A549 (cell line): ENCODE measurements around the gene EMP3.
A peak's percentile ranks its signal among the peaks of the same experiment; 100 is the strongest.

ENCODE experiments used
- CHD4 ChIP-seq: fragments of 200-600 bp; sonication (generic); IDR thresholded peaks from 2 replicates; pipeline ENCODE4 v1.6.1; 2016; ENCODE audit warnings: antibody characterized with exemption, mild to moderate bottlenecking, borderline replicate concordance
- HDAC2 ChIP-seq: fragments of 200-600 bp; sonication (generic); IDR thresholded peaks from 2 replicates; pipeline ENCODE4 v1.6.1; 2016
- MAFK ChIP-seq: fragments of 450-650 bp; IDR thresholded peaks from 2 replicates; pipeline ENCODE4 v1.6.1; 2014; ENCODE audit not compliant: partially characterized antibody
- SREBF2 ChIP-seq: fragments of 450-650 bp; IDR thresholded peaks from 2 replicates; pipeline ENCODE4 v1.6.1; 2014; ENCODE audit warnings: mild to moderate bottlenecking, moderate library complexity
- TF ChIP-seq, protein P1 (sequence below): fragments of >200 bp; sonication (Bioruptor Twin); formaldehyde crosslinking; IDR thresholded peaks from 3 replicates; pipeline ENCODE4 v1.5.1; 2016

DNA sequence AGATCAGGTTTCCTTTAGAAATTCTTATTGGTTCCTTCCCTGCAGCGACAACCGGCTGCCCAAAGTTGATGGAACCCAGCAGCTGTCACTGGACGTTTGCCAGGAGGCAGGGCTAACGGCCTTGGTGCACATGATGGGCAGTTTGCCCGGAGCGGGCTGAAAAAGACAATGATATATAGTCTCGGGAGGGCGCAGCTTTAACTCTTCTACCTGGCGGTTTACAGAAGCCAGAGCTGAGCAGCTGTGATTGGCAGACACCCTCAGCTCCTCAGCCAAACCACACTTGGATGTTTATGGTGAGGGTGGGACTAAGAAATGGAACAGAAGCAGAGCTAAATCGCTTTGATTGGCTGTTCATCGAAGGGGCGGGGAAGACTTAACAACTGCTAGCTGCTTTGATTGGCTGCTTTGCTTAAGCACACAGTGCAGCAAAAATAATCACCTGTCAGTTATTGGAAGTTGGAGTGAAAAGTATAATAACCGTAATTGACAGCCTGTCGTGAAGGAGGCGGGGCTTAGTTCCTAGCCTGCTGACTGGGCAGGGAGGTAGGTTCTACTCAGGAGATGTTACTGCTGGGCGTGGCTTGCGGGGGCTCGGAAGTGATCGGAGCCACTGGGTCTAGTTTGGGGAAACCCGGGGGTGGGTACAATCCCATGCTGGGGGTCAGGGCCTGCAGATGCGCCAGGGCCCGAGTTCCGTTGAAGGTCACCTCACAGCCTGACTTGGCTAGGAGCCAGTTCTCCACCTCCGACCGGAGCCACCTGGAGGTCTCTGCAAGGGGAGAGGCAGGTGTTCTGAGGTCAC is 7.5 kb downstream of the EMP3 start:
- no peak for TF ChIP-seq HDAC2
- no peak for TF ChIP-seq SREBF2
- TF ChIP-seq, protein P1, sequence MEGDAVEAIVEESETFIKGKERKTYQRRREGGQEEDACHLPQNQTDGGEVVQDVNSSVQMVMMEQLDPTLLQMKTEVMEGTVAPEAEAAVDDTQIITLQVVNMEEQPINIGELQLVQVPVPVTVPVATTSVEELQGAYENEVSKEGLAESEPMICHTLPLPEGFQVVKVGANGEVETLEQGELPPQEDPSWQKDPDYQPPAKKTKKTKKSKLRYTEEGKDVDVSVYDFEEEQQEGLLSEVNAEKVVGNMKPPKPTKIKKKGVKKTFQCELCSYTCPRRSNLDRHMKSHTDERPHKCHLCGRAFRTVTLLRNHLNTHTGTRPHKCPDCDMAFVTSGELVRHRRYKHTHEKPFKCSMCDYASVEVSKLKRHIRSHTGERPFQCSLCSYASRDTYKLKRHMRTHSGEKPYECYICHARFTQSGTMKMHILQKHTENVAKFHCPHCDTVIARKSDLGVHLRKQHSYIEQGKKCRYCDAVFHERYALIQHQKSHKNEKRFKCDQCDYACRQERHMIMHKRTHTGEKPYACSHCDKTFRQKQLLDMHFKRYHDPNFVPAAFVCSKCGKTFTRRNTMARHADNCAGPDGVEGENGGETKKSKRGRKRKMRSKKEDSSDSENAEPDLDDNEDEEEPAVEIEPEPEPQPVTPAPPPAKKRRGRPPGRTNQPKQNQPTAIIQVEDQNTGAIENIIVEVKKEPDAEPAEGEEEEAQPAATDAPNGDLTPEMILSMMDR: no peak
- TF ChIP-seq CHD4: no peak
- TF ChIP-seq MAFK: peak; percentile 90
